ENCODE results near the gene SLC35E1.

- TF ChIP-seq, protein P1, sequence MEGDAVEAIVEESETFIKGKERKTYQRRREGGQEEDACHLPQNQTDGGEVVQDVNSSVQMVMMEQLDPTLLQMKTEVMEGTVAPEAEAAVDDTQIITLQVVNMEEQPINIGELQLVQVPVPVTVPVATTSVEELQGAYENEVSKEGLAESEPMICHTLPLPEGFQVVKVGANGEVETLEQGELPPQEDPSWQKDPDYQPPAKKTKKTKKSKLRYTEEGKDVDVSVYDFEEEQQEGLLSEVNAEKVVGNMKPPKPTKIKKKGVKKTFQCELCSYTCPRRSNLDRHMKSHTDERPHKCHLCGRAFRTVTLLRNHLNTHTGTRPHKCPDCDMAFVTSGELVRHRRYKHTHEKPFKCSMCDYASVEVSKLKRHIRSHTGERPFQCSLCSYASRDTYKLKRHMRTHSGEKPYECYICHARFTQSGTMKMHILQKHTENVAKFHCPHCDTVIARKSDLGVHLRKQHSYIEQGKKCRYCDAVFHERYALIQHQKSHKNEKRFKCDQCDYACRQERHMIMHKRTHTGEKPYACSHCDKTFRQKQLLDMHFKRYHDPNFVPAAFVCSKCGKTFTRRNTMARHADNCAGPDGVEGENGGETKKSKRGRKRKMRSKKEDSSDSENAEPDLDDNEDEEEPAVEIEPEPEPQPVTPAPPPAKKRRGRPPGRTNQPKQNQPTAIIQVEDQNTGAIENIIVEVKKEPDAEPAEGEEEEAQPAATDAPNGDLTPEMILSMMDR (IDR thresholded peaks at IDR 0.05; ENCODE audit: insufficient read depth, low read depth, low read length) = no peak
- no peak for TF ChIP-seq EZH2 (IDR thresholded peaks at IDR 0.05; ENCODE audit: insufficient read depth, low read length)
Observed at GRCh38 chr19:16529466-16530144, 42.6 kb downstream of the SLC35E1 start.

All from astrocyte (in vitro differentiated cells and primary cell).